DMS53 treated with DMSO at 0.1 percent for 48 hours (cell line): ENCODE results near the gene DUSP12.
"Not testable (repeated sequence)": the region's sequence is repeated elsewhere in the genome, so short reads cannot be mapped to it uniquely, and the experiment has no call there.

ENCODE experiments used
- DNase-seq: peaks from one replicate; lab custom pipeline; 2025; ENCODE audit not compliant: unreplicated experiment; lab: John Stamatoyannopoulos, UW

The DUSP12 gene

DNA sequence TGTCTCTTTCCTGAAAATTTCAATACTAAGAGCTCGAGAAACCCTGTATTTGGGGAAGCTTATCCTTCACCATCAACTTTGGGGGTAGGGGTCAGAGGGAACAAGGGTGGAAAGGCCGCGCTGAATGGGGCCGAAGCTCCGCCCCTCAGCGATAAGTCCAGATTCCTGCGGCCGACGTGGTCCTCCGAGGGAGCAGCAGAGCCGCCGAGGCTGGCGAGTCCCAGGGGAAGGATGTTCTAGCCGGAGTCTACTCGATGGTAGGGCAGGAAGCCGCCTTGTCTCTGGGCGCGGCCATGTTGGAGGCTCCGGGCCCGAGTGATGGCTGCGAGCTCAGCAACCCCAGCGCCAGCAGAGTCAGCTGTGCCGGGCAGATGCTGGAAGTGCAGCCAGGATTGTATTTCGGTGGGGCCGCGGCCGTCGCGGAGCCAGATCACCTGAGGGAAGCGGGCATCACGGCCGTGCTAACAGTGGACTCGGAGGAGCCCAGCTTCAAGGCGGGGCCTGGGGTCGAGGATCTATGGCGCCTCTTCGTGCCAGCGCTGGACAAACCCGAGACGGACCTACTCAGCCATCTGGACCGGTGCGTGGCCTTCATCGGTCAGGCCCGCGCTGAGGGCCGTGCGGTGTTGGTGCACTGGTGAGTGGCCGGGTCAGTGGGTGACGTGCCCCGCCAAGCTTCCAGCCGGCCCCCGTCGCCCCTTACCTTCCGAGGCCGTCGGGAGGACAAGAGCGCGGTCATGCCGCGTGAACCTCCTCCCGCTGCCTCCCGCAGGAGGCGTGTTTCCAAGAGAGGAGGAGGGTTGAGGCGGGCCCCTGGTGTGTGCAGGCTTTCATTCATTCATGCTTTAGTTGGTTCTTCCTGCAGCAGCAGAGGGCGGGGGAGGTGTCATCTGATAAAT is at the start of gene DUSP12:
Gene DUSP12, plus strand, starts transcription at position 278 of the 899 bp plus-strand sequence. Its CDS starts 16 bp downstream, at position 294.
- peak; percentile 91 for DNase-seq

GRCh38 chr1:161702250-161702649 is 47.3 kb upstream of the DUSP12 start:
- DNase-seq, result peak; percentile 94

GRCh38 chr1:161705537-161705936 is 44.0 kb upstream of the DUSP12 start:
- no peak for DNase-seq

DNA sequence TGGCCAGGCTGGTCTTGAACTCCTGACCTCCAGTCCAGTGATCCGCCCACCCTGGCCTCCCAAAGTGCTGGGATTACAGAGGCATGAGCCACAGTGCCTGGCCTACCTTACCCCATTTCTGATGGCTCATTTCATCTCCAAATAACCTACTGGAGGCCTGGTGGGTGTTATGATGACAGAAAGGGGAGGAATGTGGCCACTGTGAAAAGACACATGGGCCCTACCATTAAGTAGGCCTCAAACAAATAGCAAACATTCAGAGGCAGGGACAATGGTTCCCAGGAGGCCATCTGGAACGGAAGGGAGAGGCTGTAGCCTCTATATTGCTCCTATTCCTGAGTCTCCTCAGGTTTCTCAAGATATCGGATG is 43.5 kb upstream of the DUSP12 start:
- DNase-seq, result no peak

DNA sequence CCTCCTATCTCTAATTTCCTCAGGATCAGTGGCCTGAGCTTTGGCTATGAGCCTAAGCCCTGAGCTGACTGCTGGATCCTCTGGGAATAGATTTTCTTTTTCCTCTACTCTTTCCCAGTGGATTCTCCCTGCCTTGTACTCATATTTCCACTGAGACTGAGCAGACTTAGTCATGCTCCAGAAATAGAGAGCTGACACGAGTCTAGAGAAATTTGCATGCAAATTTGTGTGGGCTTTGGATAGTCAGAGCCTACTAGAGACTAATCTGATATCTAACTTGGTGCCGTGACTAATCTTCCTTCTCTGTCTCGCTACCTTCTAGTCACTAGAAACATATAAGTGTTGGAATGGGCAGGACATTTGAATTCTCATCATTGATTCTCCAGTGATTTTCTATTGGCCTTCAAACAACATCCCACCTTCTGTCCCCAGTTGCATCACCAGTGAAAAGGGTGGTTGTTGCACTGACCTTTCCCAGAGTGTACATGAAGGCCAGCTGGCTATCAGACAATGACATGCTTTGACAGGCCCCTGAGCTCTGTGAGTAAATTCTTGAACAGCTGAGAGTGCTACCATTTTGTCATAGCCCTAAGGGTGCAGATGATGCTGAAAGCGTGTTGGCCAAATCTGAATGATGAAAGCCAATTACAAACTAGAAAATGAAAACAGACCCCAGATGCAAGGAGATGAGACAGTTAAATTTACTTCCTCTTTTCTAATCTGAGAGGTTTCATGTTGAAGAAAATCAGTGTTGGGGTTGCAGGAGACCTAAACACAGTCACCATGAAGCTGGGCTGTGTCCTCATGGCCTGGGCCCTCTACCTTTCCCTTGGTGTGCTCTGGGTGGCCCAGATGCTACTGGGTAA is 42.9 kb upstream of the DUSP12 start, which contains the start of gene FCRLA:
Gene FCRLA, plus strand, starts transcription at position 748 of the 866 bp plus-strand sequence. Its CDS starts 36 bp downstream, at position 784.
- DNase-seq, result no peak

- no peak for DNase-seq
Observed at GRCh38 chr1:161707503-161707902, 42.1 kb upstream of the DUSP12 start.

DNA sequence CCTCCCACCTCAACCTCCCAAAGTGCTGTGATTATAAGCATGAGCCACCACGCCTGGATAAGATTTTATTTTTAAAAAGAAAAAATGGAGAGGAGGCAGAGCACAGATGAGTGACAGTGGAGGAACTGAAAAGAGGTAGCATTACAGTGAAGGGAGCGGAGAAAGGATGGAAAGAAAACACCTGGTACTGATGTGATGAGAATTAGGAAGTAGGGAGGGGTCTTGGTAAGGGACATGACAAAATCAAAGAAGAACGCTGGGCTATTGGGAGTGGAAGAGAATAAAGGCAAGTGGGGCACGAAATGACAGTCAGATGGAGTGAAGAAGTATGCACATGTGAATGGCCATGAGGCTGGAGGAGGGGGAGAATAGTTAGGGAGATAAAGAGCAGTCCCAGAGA is 40.2 kb upstream of the DUSP12 start:
- DNase-seq, result no peak

- DNase-seq, result no peak
Observed at GRCh38 chr1:161710560-161710959, 39.0 kb upstream of the DUSP12 start.

DNA sequence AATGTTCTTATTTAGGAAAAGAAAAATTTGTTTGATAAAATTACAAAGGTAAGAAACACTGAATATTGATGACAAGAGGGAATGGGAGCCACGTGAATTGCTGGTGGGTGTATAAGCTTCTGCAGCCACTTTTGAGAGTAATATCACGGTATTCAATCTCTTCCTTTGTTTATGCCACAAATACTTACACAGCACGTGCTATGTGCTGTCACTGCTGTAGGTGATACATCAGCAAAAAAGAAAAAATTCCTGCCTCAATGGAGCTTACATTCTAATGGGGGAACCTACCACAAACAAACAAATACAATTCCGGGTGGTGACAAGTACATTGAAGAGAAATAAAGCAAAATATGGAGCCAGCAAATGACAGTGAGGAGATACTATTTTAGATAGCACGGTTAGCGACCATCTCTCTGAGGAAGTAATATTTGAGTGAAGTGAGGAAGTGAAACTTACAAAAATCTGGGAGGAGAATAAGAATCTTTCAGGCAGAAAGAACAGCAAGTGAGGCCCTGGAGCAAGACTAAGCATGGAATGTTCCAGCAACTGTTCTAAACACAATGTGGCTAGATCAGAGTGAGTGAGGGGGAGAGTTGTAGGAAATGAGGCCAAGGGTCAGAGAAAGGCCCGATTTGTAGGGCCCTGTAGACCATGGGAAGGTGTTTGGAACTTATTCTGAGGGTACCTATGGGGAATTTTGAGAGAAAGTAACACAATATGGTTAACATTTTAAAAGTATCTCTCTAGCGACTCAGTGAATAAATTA is 30.8 kb upstream of the DUSP12 start:
- no peak for DNase-seq

GRCh38 chr1:161719325-161719611 is 30.3 kb upstream of the DUSP12 start:
- DNase-seq, result no peak

DNA sequence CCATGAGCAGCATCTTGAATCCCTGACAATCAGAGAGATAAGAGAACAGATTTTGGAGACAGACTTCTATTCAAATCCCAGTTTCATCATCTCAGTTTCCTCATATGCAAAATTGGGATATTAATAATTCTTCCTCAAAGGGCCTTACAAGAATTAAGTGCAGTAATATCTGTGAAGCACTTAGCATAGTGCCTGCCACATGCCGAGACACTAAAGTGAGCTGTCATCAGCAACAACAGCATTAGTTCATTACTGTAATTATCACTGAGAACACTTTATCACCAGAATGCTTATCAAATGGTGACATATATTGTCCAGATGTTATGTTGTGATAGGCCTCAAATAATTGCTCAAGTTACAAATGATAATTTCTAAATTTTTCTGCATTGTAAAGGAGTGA is 29.2 kb upstream of the DUSP12 start:
- DNase-seq, result no peak

GRCh38 chr1:161720956-161721737 is 28.4 kb upstream of the DUSP12 start, which contains the start of gene FCRLB:
Gene FCRLB (plus strand): TSS chr1:161721544. CDS start chr1:161722673, 1,129 bp downstream.
- no peak for DNase-seq

- DNase-seq, result no peak
Observed at GRCh38 chr1:161721738-161722343, 27.7 kb upstream of the DUSP12 start.

DNA sequence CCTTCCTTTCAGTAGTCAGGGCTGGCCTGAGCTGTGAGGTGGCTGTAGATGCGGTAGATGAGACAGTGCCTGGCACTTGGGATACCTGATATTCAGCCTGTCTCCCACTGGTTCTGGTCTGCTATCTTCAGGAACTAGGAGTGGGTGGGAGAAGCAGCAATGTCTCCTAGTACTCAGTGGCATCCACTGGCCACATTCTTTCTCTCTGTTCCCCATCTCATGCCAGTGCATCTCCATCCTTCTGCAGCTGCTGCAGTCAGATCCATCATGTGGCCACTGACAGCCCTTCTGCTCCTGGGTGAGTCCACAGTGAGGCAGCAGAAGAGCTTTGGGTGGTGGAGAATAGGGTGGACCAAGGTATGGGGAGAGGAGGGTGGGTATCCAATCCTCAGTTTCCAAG is 27.2 kb upstream of the DUSP12 start:
- no peak for DNase-seq

DNA sequence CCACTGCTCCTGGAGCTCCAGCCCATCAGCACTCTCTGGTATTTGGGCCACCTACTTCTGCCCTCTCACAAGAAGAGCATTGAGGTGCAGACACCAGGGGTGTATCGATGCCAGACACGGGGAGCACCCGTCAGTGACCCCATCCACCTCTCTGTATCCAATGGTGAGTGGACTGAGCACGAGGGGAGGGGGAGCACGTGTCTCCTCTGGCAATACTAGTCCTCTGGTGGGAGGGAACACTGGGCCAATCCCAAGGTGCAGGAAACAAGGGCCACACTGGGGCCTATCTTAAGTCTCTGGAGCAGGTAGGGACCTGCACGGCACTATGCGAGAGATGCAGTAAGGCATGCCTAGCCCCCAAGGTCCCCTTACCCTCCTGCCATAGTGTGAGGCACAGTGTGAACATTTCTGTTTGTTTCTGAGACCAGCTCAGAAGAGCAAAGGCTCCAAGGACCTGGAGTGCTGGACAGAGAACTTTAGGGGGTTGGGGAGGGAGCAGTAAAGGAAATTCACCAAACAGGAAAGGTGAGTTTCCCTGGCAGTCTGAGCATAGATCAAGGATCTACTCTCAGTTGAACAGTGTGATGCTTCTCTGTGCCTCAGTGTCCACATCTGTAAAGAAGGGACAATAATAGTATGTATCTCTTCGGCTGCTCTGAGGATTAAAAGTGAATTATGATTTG is 26.0 kb upstream of the DUSP12 start:
- DNase-seq, result peak; percentile 3

GRCh38 chr1:161725258-161725907 is 24.2 kb upstream of the DUSP12 start:
- DNase-seq, result not testable (repeated sequence)

GRCh38 chr1:161725908-161726472 is 23.6 kb upstream of the DUSP12 start:
- DNase-seq, result peak; percentile 49

DNA sequence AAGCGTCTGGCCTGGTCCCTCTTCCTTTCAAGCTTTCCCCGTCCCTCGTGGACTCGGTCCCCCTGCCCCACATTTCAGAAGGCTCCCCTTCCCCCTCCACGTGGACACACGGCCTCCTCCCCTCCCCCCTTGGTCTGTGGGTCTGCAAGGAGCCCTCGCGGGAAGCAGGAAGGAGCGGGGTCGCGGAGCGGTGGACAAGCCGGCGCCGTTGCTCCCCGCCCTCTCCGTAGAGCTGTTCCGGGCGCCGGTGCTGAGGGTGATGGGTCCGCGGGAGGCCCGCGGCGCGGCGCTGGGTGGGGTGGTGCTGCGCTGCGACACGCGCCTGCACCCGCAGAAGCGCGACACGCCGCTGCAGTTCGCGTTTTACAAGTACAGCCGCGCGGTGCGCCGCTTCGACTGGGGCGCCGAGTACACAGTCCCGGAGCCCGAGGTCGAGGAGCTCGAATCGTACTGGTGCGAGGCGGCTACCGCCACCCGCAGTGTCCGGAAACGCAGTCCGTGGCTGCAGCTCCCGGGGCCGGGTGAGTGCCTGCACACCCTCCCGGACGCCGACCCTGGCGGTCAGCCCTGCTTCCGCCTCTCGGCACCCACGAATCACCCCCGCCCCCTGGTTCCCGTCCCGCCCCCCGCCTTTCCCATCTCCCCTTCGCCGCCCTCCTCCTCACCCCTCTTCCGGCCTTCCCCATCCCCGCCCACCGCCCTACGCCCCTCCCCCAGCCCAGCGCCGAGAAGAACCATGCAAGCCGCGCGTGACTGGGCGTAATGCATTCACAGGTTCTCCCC is 22.9 kb upstream of the DUSP12 start:
- DNase-seq, result peak; percentile 34
